Activated T-cell treated with anti-CD3 and anti-CD28 coated beads for 4 hours (primary cell): ENCODE data around the gene GBGT1.
"Not testable (repeated sequence)": the region's sequence is repeated elsewhere in the genome, so short reads cannot be mapped to it uniquely, and the experiment has no call there.

Source experiments
- DNase-seq: peaks from one replicate; pipeline ENCODE4 v3.0.0-alpha.2; 2020

Gene GBGT1

GRCh38 chr9:133194597-133194996 is 30.9 kb upstream of the GBGT1 start:
- DNase-seq: no peak

GRCh38 chr9:133191989-133192388 is 28.3 kb upstream of the GBGT1 start:
- DNase-seq: no peak

- no peak for DNase-seq
Measured at GRCh38 chr9:133189826-133190225, 26.1 kb upstream of the GBGT1 start.

GRCh38 chr9:133188843-133189180 is 25.1 kb upstream of the GBGT1 start:
- DNase-seq: no peak

- DNase-seq: no peak
Measured at GRCh38 chr9:133188006-133188842, 24.5 kb upstream of the GBGT1 start.

GRCh38 chr9:133187561-133188005 is 23.9 kb upstream of the GBGT1 start:
- no peak for DNase-seq

GRCh38 chr9:133186736-133187135 is 23.0 kb upstream of the GBGT1 start:
- no peak for DNase-seq

GRCh38 chr9:133184971-133185370 is 21.3 kb upstream of the GBGT1 start:
- DNase-seq: no peak

GRCh38 chr9:133182151-133182550 is 18.4 kb upstream of the GBGT1 start:
- no peak for DNase-seq

GRCh38 chr9:133181561-133181960 is 17.8 kb upstream of the GBGT1 start:
- DNase-seq: no peak

GRCh38 chr9:133180953-133181352 is 17.2 kb upstream of the GBGT1 start:
- DNase-seq: no peak

GRCh38 chr9:133173056-133173455 is 9.3 kb upstream of the GBGT1 start:
- DNase-seq: no peak

GRCh38 chr9:133171161-133171961 is 7.6 kb upstream of the GBGT1 start:
- no peak for DNase-seq

GRCh38 chr9:133170716-133171115 is 7.0 kb upstream of the GBGT1 start:
- DNase-seq: no peak

- DNase-seq: not testable (repeated sequence)
Measured at GRCh38 chr9:133169687-133170086, 6.0 kb upstream of the GBGT1 start.

- no peak for DNase-seq
Measured at GRCh38 chr9:133169102-133169501, 5.4 kb upstream of the GBGT1 start.

GRCh38 chr9:133168432-133168831 is 4.7 kb upstream of the GBGT1 start:
- no peak for DNase-seq

- DNase-seq: no peak
Measured at GRCh38 chr9:133167769-133168168, 4.1 kb upstream of the GBGT1 start.

GRCh38 chr9:133167096-133167730 is 3.5 kb upstream of the GBGT1 start:
- no peak for DNase-seq

GRCh38 chr9:133166392-133166791 is 2.7 kb upstream of the GBGT1 start:
- no peak for DNase-seq

- no peak for DNase-seq
Measured at GRCh38 chr9:133165452-133165730, 1.7 kb upstream of the GBGT1 start.

- no peak for DNase-seq
Measured at GRCh38 chr9:133164191-133164590, 477 bp upstream of the GBGT1 start.

- no peak for DNase-seq
Measured at GRCh38 chr9:133162861-133163503, 732 bp downstream of the GBGT1 start.
